K562 treated with DMSO at 1 percent for 12 hours (cell line): ENCODE data around the gene PCCB. TPM values are rescaled to one million over a fixed set of nuclear protein-coding genes. Genes with fewer than 3 reads are reported as not detected.

Experiments
- total RNA-seq: library from RNA; unstranded; fragments of 300-600 nt; gene quantifications from 2 replicates; pipeline ENCODE4 v1.2.3, GENCODE V29; 2022; ENCODE audit not compliant: insufficient read depth

PCCB gene
- total RNA-seq: 47.8 and 64.8 TPM in 2 replicates

GRCh38 chr3:136250059-136250902, at the start of gene PCCB:
PCCB (plus strand) TSS chr3:136250340; CDS start chr3:136250376, 36 bp downstream.

Other genes with a start within 250 kb of the PCCB start
- gene MSL2, start 54.0 kb upstream of the PCCB start, total RNA-seq: 5.6 and 13.1 TPM in 2 replicates